GM12874 (cell line): ENCODE data around the gene MSI2.

Experiments used
- CTCF ChIP-seq: IDR thresholded peaks from 2 replicates; pipeline ENCODE4 v1.5.1; 2011; ENCODE audit warnings: low read depth, mild to moderate bottlenecking, control low read depth, low read length, moderate library complexity; ENCODE audit not compliant: insufficient read depth

Gene MSI2

GRCh38 chr17:57498443-57498842, 242.1 kb downstream of the MSI2 start:
- no peak for TF ChIP-seq CTCF

GRCh38 chr17:57499648-57500049, 243.3 kb downstream of the MSI2 start:
- TF ChIP-seq CTCF: no peak

GRCh38 chr17:57501016-57501415, 244.7 kb downstream of the MSI2 start:
- no peak for TF ChIP-seq CTCF

GRCh38 chr17:57502022-57502421, 245.7 kb downstream of the MSI2 start:
- TF ChIP-seq CTCF: no peak

- TF ChIP-seq CTCF: no peak
These were observed 246.5 kb downstream of the MSI2 start for GRCh38 chr17:57502811-57503241.

GRCh38 chr17:57504208-57504607, 247.9 kb downstream of the MSI2 start:
- no peak for TF ChIP-seq CTCF

- no peak for TF ChIP-seq CTCF
These were observed 249.8 kb downstream of the MSI2 start for GRCh38 chr17:57505841-57506773.
